ENCODE measurements around the gene NPR2.

DNA sequence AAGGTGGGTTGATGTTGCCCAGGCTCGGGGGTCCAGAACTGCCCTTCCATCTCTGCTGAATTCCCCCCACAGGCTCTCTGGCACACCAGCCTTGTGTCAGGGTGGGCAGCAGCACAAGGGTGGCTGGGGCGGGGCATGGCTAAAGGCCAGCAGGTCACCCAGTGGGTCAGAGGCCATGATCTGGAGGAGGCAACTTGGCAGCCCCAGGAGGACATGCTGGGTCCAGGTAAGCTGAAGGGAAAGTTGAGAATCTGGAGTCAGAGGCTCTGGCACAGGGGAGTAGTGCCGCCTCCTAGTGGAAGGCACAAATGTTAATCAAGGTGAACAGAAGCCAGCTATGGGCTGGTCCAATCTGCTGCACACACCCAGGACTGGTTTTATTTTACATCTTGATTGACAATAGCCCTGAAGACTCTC is 43.8 kb downstream of the NPR2 start:
- TF ChIP-seq CTCF (IDR thresholded peaks at IDR 0.05): no peak
- TF ChIP-seq POLR2A (IDR thresholded peaks at IDR 0.05): no peak
